GM12892 (cell line): ENCODE measurements around the gene KRT2.

ENCODE experiments used
- POLR2AphosphoS5 ChIP-seq: IDR thresholded peaks from 2 replicates; pipeline ENCODE4 v1.6.1; 2011; ENCODE audit warnings: low read depth, low read length, control low read depth
- TAF1 ChIP-seq: IDR thresholded peaks from 2 replicates; pipeline ENCODE4 v1.6.1; 2011; ENCODE audit warnings: low read depth, mild to moderate bottlenecking, control low read depth, low read length, borderline replicate concordance

GRCh38 chr12:52681526-52682380 is 29.7 kb upstream of the KRT2 start:
- TF ChIP-seq POLR2AphosphoS5 (no peak), TAF1 (no peak)
